ENCODE results near the gene SLC22A23.

DNA sequence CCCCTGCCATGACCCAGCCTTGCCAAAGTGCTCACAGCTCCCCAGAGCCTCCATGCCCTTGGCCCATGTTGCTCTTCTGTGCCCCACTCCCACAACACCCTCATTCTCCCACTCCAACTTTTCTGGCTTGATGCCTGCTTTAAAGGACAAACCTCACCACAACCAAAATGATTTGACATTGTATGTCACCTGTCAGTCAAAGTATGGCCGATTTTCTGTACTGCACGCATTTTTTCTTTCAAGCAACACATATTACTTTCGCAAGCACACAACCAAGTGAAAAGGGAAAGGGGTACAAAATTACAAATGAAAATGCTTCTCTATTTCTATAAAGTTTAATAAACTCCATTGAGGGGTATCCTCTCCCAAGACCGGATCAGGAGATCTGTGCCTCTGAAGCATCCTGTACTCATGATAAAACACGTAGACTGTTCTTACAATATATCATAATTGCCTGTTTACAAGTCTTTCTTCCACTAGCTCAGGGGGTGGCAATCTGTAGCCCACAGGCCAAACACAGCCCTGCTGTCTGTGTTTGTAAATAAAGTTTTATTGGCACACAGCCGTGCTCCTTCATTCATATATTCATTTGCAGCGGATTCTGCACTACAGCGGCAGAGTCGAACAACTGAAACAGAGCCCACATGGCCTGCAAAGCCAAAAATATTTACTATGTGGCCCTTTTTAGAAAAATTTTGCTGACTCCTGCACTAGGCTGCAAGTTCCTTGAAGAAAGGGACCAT, 32.5 kb downstream of the SLC22A23 start:
- TF ChIP-seq, protein P1, sequence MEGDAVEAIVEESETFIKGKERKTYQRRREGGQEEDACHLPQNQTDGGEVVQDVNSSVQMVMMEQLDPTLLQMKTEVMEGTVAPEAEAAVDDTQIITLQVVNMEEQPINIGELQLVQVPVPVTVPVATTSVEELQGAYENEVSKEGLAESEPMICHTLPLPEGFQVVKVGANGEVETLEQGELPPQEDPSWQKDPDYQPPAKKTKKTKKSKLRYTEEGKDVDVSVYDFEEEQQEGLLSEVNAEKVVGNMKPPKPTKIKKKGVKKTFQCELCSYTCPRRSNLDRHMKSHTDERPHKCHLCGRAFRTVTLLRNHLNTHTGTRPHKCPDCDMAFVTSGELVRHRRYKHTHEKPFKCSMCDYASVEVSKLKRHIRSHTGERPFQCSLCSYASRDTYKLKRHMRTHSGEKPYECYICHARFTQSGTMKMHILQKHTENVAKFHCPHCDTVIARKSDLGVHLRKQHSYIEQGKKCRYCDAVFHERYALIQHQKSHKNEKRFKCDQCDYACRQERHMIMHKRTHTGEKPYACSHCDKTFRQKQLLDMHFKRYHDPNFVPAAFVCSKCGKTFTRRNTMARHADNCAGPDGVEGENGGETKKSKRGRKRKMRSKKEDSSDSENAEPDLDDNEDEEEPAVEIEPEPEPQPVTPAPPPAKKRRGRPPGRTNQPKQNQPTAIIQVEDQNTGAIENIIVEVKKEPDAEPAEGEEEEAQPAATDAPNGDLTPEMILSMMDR (conservative IDR thresholded peaks at IDR 0.05 in 1 of 2, IDR thresholded peaks at IDR 0.05 in 1 of 2; ENCODE audit: extremely low read depth in 1 of 2, insufficient read depth in 1 of 2, low read depth in 1 of 2, low read length in 2 of 2), result no peak
- no peak for TF ChIP-seq EZH2 (IDR thresholded peaks at IDR 0.05; ENCODE audit: borderline replicate concordance, low read length)

Data from mammary epithelial cell (primary cell).